ENCODE measurements around the gene AKR1C2.
"Not testable (repeated sequence)": the region's sequence is repeated elsewhere in the genome, so short reads cannot be mapped to it uniquely, and the experiment has no call there.

- TF ChIP-seq, protein P1, sequence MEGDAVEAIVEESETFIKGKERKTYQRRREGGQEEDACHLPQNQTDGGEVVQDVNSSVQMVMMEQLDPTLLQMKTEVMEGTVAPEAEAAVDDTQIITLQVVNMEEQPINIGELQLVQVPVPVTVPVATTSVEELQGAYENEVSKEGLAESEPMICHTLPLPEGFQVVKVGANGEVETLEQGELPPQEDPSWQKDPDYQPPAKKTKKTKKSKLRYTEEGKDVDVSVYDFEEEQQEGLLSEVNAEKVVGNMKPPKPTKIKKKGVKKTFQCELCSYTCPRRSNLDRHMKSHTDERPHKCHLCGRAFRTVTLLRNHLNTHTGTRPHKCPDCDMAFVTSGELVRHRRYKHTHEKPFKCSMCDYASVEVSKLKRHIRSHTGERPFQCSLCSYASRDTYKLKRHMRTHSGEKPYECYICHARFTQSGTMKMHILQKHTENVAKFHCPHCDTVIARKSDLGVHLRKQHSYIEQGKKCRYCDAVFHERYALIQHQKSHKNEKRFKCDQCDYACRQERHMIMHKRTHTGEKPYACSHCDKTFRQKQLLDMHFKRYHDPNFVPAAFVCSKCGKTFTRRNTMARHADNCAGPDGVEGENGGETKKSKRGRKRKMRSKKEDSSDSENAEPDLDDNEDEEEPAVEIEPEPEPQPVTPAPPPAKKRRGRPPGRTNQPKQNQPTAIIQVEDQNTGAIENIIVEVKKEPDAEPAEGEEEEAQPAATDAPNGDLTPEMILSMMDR (IDR thresholded peaks at IDR 0.05; ENCODE audit: poor library complexity): not testable (repeated sequence)
- not testable (repeated sequence) for TF ChIP-seq EZH2 (IDR thresholded peaks at IDR 0.05; ENCODE audit: borderline replicate concordance)
Measured at GRCh38 chr10:4951512-4952162, 52.0 kb downstream of the AKR1C2 start.
